Body of pancreas (tissue), 4 donors: ENCODE data around the gene RUFY1.

Experiments
- CTCF ChIP-seq, 7 experiments: fragments of 450-650 bp in 4 of 7; fragments of 200-600 bp in 3 of 7; sonication (generic) in 3 of 7; IDR thresholded peaks; one replicate each; pipeline ENCODE4 v1.5.1; 2016 to 2019; ENCODE audit warnings: antibody characterized with exemption in 7 of 7
- POLR2A ChIP-seq, 3 donors: fragments of 450-650 bp; IDR thresholded peaks; one replicate each; pipeline ENCODE4 v1.6.1; 2016; ENCODE audit warnings: antibody characterized with exemption in 3 of 3, mild to moderate bottlenecking in 2 of 3

- TF ChIP-seq CTCF (IDR thresholded peaks at IDR 0.05) (no peak), POLR2A (IDR thresholded peaks at IDR 0.05) (no peak)
Observed at GRCh38 chr5:179509239-179509638, 41.1 kb upstream of the RUFY1 start.
